GM10847 (cell line): ENCODE data around the gene SLC22A7.

Experiments
- POLR2A ChIP-seq: IDR thresholded peaks from 2 replicates; pipeline ENCODE4 v1.6.1; 2011; ENCODE audit not compliant: insufficient read length; ENCODE audit errors: extremely low read depth

Gene SLC22A7

GRCh38 chr6:43334466-43335095, 36.5 kb downstream of the SLC22A7 start:
- no peak for TF ChIP-seq POLR2A

- TF ChIP-seq POLR2A, result no peak
Measured at GRCh38 chr6:43335469-43335868, 37.4 kb downstream of the SLC22A7 start.

GRCh38 chr6:43336382-43336781, 38.3 kb downstream of the SLC22A7 start:
- no peak for TF ChIP-seq POLR2A

GRCh38 chr6:43338243-43338642, 40.2 kb downstream of the SLC22A7 start:
- TF ChIP-seq POLR2A, result no peak

GRCh38 chr6:43339168-43339567, 41.1 kb downstream of the SLC22A7 start:
- TF ChIP-seq POLR2A, result no peak

GRCh38 chr6:43347021-43347420, 49.0 kb downstream of the SLC22A7 start:
- no peak for TF ChIP-seq POLR2A

- TF ChIP-seq POLR2A, result no peak
Measured at GRCh38 chr6:43347444-43347843, 49.4 kb downstream of the SLC22A7 start.
